Measurements from ENCODE around the gene HCRTR1.

The HCRTR1 gene

DNA sequence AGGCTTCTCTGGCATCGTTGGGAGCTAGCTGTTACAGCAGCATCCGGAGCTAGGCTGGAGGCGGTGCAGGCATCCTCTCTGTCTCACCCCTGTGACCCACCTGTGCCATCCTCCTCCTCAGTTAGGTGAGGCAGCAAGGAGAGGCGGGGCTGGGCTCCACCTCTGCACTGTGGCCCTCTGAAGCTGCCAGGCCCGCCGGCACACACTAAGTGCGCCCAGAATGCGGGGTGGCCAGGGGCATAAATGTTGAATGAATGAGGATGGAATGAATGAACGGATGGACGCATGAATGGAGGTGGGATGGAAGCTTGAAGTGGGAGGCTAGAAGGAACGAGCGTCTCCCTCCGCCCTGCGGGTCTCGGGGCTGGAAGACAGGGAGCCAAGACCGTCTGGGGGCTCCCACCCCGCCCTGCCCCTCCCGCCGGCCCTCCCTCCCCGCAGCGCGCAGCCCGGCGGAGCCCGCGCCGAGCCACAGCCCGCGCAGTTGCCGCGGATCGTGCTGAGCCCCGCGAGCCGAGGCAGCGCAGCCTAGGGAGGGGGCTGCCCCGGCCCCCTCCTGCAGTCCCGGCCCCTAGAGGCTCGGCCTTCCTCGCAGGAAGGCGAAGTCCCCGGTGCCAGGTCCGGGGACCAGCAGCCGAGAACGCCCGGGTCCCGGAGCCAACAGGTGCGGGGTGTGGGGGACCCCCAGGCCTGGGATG is at the start of gene HCRTR1:
Gene HCRTR1, plus strand, starts transcription at position 472 of the 698 bp plus-strand sequence. CDS start 1,504 bp downstream, outside the sequence.
- DNase-seq (ENCODE audit: low read depth, low spot score), result no peak

DNA sequence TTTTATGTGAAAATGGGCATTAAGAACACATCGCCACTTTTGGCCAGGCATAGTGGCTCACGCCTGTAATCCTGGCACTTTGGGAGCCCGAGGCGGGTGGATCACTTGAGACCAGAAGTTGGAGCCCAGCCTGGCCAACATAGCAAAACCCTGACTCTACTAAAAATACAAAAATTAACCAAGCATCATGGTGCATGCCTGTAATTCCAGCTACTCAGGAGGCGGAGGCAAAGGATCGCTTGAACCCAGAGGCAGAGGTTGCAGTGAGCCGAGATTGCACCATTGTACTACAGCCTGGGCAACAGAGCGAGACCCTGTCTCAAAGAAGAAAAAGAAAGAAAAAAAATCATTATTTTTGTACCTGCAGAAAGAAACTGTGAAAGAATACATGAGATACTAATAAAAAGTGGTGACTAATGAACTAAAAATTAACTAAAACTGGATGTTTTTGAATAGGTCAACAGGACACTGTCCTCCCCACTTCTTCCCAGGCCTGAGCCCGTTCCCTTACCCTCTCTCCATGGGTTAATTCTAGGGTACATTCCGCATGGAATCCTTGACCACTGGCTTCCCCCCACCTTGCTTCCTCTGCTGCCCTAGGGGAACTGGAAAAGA is 49.4 kb upstream of the HCRTR1 start:
- DNase-seq (ENCODE audit: low read depth, low spot score), result no peak

DNA sequence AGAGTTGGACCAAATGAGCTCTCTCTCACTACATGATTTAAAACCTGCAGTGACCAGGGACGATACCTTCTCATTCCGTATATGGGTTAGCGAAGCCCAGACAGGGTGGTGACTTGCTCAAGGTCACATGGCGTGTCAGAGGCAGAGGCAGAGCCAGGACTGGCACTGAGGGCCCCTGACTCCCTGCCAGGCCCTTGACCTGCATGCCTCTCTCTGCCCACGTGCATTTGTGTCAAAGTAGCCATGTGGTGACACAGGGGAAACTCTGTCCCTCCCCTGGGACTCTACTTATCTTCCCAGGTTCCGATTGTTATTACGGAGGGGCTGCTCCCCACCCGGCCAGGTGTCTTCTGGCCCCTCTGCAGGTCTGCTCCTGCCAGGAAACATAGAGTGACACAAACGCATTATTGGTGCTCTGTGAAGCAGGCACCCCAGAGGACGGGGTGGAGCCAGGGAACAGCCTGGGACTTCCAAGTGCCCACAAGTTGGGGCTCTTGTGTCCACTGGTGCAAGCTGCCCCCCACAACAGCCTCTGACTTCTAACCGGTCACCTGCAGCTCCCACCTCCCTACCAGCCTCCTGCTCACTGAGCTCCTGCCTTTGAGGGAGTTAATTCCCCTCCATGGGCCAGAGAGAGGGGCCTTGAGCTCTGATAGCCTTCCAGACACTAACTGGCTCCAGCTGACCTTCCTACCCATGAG is 48.4 kb upstream of the HCRTR1 start:
- DNase-seq (ENCODE audit: low read depth, low spot score), result no peak

DNA sequence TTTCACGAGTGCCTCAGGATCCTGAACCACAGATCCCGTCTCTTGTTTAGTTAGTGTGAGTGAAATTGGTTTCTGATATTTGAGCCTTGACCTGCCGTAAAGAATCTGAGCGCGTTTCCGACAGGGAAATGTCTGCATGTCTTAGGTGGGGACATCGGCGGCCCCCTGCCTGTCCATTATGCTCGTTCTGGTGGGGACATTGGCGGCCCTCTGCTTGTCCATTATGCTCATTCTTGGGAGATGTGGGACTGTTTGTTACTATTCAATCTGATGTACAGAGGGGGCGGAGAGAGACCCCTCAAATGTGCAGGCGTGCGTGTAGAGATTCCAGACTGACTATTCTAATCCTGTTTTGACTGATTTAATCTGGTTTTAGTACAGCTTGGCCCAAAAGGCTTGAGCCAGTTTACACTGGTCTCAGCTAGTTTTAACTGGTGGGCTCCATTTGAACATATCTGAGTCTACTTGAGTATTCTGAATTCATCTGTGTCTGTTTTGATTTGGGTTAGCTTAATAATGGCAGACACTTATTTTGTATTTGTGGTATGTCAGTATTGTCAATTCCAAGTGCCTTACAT is 47.8 kb upstream of the HCRTR1 start:
- DNase-seq (ENCODE audit: low read depth, low spot score), result no peak

DNA sequence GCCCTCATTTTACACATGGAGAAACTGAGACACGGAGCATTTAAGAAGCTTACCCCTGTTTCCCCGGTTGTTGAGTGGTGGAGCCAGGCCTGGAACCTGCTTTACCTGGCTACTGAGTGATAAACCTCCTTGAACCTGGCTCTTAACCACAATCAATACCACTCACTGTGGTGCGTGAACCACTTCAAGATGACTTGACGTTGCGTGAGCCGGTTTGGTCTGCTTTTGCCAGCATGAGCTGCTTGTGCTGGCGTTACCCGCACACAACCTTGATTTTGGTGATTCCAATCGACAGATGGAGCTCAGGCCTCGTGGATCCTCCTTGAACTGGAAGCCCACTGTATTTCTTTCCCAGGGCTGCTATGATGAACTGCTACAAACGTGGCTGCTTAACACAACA is 47.3 kb upstream of the HCRTR1 start:
- no peak for DNase-seq (ENCODE audit: low read depth, low spot score)

DNA sequence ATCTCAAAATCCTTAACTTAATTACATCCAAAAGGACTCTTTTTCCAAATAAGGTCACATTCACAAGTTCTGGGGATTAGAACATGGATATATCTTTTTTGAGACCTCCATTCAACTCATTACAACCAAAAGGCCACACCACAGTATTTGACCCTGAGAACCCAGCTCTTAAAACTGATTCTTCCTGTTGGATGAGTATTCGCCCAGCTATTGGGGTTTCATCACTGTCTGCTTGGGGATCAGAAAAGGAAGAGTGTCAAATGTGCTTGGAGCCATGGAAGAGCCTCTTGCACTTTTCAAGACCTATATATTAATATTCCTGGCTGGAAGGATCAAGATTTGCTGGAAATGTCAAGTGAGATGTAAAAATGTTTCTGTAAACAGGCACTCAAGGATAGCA is 46.6 kb upstream of the HCRTR1 start:
- DNase-seq (ENCODE audit: low read depth, low spot score), result no peak

DNA sequence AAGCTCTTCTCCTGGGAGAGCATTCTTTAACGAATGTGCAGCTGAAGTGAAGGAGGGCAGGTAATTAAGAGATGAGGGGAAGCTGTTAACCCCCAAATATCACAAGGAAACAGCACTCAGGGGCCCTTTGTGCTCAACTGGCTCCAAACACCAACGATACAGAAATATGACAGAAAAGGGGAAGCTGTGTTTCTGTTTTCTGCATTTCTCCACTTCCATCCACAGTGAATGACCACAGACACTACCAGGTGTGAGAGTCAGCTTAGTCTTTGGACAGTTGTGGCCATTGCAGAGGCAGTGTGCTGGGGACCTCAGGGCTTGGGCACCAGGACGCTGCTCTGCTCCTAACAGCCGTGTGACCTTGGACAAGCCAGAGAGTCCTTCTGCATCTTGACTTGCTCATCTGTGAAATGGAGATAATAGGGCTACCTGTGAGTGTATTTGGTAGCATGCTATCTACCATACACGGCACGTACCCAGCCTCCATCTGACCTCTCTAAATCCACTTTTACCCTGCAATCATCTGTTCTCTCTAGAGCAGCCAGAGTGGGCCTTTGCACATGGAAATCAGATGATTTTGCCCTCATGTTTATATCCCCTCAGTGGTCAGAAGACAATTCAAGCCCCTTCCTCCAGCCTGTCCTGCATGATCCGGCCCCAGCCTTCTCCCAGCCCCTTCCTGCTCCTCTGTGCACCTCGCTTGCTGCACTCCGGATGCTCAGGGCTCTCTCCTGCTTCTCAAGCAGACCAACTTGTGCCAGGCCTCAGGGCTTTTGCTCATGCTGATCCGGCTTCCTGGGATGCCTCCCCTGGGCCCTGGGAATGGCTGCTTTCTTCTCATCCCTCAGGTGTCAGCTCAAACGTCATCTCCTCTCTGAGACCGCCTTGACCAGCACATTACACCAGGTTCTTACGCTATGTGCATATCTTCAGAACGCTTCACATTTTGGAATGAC is 45.9 kb upstream of the HCRTR1 start:
- DNase-seq (ENCODE audit: low read depth, low spot score), result no peak

DNA sequence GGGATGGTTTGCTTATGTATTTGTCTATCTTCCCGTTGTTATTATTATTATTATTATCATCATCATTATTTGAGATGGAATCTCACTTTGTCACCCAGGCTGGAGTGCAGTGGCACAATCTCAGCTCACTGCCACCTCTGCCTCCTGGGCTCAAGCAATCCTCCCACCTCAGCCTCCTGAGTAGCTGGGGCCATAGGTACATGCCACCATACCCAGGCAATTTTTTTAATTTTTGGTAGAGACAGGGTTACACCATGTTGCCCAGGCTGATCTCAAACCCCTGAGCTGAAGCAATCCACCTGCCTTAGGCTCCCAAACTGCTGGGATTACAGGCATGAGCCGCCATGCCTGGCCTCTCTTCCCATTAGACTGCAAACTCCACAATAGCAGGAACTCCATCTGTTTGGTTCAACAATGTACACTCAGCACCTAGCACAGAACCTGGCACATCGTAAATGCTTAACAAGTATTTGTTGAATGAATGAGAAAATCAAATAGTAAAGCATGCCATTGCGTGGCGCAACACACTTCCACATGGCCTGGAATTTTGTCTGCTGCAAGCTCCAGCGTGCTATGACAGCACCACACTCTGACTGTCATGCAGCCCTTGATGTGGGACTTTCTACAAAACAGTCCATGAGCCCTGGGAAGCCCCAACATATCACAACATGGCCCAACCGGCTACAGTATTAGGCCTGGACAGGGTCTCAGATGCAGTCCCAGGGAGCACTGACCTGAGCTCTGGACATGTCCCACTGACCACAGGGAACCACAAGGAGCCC is 45.0 kb upstream of the HCRTR1 start:
- DNase-seq (ENCODE audit: low read depth, low spot score), result no peak

DNA sequence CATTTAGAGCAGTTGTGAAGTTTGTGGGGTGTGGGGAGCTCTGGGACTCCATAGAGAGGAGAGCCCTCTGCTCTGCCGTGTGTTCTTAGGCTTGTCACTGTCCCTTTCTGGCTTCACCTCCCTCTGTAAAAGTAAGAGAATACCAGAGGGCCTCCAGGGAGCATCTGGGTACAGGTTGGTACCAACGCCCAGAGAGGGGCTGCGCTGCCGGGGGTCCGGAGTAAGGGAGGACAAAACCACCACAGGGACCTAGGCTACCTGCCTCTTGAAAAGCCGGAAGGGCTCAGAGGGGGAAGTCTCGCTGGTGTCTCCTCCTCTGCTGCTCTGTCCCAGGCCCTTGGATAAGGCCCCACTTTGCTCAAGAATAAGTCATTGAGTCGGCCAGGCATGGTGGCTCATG is 44.2 kb upstream of the HCRTR1 start:
- DNase-seq (ENCODE audit: low read depth, low spot score), result no peak

DNA sequence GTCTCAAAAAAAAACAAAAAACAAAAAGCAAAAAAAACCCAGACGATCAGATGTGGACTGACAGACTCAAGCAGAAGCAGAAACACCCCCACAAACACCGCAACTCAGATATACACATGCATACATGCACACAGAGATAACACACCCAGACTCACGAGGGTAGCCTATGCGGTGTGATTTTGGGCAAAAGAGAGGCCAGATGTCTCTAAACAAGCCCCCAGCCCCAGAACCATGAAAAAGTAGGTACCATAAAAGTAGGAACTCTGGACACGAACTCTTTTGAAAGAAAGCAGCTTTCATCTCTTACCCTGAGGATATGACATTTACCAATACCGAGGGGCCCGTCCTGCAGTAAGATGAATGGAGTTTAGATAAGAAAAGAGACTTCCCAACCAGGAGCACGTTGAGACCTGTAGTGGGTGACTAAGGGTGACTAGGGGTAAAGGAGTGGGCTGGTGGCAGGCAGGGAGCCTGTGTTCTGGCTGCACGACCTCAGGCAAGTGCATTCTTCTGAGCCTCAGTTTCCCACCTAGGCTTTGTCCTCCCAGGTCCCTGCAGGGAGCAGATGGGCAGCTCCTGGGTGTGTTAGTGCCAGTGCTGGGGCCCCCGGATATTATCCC is 42.6 kb upstream of the HCRTR1 start:
- DNase-seq (ENCODE audit: low read depth, low spot score), result no peak

DNA sequence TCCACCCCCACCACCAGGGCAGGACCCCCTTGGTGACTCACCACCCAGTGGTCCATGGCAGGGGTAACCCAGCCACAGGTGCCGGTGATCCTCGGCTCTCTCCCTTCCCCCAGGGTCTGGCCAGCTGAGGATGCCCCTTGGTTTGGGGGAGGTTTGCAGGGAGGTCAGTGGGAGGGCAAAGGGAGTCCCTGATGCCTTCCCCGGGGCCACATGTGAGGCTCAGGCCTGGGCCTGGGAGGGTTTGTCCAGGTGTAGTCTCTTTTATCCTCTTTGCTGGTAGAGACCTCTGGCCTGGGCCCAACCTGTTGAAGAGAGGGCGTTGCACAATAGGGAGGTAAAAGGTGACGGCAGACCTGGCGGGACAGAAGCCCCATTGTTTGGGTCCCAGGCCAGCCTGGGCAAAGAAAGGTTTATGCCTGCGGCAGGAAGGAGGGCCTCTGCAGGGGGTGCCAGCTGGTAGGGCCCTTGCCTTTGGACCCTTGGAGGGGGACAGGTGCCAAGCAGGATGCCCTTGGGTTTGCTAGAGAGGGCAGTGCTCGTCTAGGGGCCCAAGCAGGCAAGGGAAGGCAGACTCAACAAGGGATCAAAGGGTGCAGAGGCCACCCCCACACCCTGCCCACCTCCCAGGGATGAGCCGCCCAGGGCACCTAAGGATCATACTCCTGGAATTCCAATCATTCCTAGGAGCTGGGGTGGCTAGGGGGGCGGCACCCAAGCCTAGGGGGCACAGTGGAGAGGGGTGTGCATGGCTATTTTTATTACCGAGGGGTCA is 41.9 kb upstream of the HCRTR1 start:
- peak; percentile 75 for DNase-seq (ENCODE audit: low read depth, low spot score)

DNA sequence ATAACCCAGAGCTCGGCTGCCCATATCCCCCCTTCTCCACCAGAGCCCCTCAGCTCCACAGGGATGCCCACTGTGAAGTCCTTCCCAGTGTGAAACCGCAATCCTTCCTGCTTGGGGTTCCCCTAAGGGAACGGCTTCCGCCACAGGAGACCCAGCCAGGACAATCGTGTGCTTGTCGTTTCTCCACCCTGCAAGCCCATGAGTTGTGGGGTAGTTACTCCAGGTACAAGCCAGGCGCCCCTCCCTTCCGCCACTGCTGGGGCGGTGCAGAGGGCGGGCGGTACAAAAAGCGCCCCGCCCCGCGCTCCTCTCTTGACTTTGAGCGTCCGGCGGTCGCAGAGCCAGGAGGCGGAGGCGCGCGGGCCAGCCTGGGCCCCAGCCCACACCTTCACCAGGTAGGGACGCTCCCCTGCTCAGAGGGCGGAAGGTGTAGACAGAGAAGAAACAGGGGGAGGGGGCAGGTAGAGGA is 41.3 kb upstream of the HCRTR1 start, which contains the start of gene TINAGL1:
Gene TINAGL1, plus strand, starts transcription at position 315 of the 469 bp plus-strand sequence. CDS start 634 bp downstream, outside the sequence.
- peak; percentile 81 for DNase-seq (ENCODE audit: low read depth, low spot score)

DNA sequence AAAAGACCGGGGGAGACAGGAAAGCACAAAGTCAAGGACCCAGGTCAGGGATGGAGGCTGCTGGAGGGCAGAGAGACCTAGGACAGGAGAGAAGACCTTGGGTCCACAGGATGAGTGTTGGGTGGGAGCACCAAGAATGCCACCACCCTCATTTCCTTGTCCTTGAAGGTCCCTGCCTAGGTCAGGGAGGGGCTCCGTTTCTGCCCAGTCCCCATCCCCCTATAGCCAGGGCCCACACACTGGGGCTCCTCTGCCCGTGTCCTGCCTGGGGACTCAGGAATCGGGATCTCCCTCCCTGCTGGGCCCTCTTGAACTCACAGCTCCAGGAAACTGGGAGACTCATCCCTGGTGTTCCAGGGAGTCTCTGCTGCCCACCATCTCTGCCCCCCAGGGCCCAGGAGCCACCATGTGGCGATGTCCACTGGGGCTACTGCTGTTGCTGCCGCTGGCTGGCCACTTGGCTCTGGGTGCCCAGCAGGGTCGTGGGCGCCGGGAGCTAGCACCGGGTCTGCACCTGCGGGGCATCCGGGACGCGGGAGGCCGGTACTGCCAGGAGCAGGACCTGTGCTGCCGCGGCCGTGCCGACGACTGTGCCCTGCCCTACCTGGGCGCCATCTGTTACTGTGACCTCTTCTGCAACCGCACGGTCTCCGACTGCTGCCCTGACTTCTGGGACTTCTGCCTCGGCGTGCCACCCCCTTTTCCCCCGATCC is 40.6 kb upstream of the HCRTR1 start:
- no peak for DNase-seq (ENCODE audit: low read depth, low spot score)

DNA sequence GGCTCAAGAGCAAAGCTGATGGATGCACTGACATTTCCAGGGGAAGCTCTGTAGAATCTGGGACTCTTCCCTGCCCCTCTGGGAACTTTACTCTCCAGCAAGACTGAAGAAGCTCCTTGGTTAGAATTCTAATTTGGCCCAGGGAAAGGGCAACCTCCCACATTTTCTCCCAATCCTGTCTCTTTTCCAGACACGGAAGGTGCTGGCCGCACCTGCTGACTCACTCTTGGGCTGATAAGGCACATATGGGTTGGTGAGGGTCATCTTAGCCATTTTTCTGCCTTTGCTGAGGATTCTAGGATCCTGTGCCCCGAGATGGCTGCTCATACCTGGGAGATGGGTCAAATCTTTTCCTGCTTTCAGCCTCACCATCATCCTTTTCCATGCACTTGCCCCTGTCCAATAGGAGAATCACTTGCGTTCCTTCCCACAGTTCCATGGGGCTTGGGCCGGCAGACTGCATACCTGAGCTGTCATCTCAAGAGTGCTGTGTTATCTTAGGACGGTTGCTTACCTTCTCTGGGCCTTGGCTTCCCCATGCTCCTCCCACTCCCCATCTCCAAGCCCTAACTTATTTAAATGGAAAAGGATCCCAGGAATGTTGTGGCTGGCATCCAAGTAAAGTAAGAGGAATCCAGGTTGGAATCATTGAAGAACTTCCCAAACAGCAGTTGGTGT is 39.8 kb upstream of the HCRTR1 start:
- no peak for DNase-seq (ENCODE audit: low read depth, low spot score)

DNA sequence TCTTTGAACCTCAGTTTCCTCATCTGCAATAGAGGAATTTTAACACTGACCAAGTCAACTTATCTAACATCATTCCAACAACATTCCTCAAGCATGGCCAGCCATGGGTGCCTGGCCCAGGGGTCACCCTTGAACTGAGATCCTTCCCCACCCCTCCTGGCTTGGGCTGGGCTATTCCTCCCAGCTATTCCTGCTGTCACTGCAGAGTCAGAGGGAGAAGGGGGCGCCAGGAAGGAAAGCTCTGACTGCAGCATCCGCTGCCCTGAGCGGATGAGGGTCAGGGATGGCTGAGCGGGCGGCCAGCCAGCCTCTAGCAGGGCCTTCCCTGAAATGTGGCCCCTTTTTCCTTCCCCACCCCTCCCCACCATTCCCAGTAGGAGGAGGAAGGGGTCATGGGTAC is 38.1 kb upstream of the HCRTR1 start:
- no peak for DNase-seq (ENCODE audit: low read depth, low spot score)

DNA sequence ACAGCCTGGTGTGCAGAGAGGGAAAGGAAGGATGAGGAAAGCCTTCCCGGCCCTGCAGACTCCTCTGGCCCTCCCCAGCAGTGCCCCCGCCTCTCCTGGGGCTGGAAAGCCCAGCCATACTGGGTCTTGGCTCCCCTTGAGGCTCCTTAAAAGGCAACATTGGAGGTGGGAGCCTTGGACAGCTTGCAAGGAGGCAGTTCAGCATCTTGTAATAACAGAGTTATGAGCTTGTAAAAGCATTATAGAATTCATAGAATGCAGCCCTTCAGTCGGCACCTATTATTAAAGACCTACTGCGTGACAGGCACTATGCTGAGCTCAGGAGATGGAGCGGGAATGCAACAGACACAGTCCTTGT is 37.0 kb upstream of the HCRTR1 start:
- DNase-seq (ENCODE audit: low read depth, low spot score), result no peak

DNA sequence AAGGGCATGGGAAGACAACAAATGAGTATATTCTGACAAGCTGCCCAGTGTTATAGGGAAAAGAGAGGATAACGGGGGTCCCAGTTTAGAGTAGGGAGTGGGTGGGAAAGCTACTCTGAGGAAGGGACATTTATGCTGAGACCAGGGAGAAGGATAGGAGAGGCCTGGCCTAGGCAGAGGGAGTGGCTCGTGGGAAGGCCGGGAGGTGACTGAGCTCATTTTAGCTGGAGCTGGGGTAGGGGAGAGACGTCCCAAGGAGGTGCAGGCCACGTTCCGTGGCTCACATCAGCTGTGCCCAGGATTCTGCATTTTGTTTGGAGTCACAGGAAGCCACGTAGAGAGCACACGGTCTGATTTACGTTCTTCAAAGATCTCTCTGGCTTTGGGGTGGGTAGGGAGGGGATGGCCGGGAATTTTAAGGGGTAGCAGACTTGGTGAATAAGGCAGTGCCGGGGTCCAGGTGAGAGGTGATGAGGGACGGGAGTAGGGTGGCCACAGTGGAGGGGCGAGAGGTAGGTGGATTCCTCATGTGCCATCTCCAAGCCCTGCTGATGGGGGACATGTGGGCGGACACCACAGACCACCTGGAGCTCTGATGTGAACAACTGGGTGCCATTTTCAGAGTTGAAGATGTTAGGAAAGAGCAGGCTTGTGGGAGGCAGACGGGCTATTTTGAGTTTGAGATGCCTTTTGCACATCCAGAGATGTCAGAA is 36.4 kb upstream of the HCRTR1 start:
- no peak for DNase-seq (ENCODE audit: low read depth, low spot score)

Data from ELF-1 (cell line).